AG04449 (cell line): ENCODE results near the gene CADPS.
"Not testable (repeated sequence)": the region's sequence is repeated elsewhere in the genome, so short reads cannot be mapped to it uniquely, and the experiment has no call there.

Experiments
- CTCF ChIA-PET: fragments of 350-600 bp; formaldehyde crosslinking; extraction: SDS; loops from one replicate; lab custom pipeline; 2021; ENCODE audit warnings: antibody characterized with exemption; lab: Yijun Ruan, JAX
- POLR2A ChIA-PET: fragments of 400-600, 350-600 bp; formaldehyde crosslinking; extraction: SDS; loops from one replicate; lab custom pipeline; 2020; ENCODE audit warnings: antibody characterized with exemption, inconsistent platforms; lab: Yijun Ruan, JAX
- DNase-seq: peaks from one replicate; pipeline ENCODE4 v3.0.0-alpha.2; 2010; ENCODE audit warnings: low read depth, low spot score
- H3K4me3 ChIP-seq: 2 replicates; pipeline ENCODE4 v1.5.1; 2011; ENCODE audit warnings: low read depth, mild to moderate bottlenecking, control low read depth, low read length
- CTCF ChIP-seq: IDR thresholded peaks from one replicate; pipeline ENCODE4 v1.5.1; 2011; ENCODE audit warnings: mild to moderate bottlenecking, moderate library complexity, low read length, control low read depth, inconsistent platforms; ENCODE audit not compliant: insufficient read depth; ENCODE audit errors: missing control alignments

The CADPS gene

GRCh38 chr3:62582495-62583172, 292.6 kb downstream of the CADPS start:
- ChIA-PET CTCF (no interaction called here), POLR2A (no interaction called here)
- no peak overlapping the region for H3K4me3 ChIP-seq
- no peak for DNase-seq
- TF ChIP-seq CTCF, result no peak

GRCh38 chr3:62580485-62580884, 294.7 kb downstream of the CADPS start:
- CTCF ChIA-PET, DNase-seq, POLR2A ChIA-PET: not testable (repeated sequence)

GRCh38 chr3:62577153-62577552, 298.1 kb downstream of the CADPS start:
- TF ChIP-seq CTCF, result no peak
- H3K4me3 ChIP-seq, result no peak overlapping the region
- POLR2A ChIA-PET, result no interaction called here
- CTCF ChIA-PET, result interaction anchor here (1.7 kb wide), 1 partner anchor 375 kb away, joined by 6 read pairs; no protein-coding TSS in a partner anchor
- no peak for DNase-seq

More at GRCh38 chr3:62580485-62580884, 294.7 kb downstream of the CADPS start:
- H3K4me3 ChIP-seq, result not testable (repeated sequence)

DNA sequence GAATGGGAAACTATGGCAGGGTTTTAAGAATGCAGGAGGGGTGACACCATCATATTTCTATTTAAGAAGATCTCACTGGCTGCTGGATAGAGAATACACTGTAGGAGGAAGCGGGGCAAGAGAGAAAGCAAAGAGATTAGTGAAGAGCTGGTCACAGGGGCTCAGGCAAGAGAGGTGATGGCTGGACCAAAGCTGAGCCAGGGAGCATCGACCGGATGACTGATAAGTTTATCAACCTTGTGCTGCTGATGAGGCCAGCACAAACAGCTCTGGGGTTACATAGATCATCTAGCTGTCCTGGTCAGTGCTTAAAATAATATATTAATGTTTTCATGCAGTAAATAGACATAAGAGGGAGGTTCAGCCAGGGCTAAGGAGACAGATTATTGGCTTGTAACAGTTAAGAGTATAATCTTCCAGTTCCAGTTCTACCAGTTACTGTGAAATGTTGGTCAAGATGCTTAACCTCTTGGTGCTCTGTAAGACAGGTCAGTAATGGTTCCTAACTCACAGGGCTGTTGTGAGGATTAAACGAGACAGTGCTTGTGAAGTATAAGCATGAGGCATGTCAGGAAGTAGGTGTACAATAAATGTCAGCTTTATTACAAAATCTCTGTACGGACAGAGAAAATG, 300.8 kb downstream of the CADPS start:
- CTCF ChIA-PET, result interaction anchor here (1.2 kb wide), 1 partner anchor 14 kb away, joined by 8 read pairs; no protein-coding TSS in a partner anchor
- POLR2A ChIA-PET, result interaction anchor here (1.0 kb wide), 1 partner anchor 13 kb away, joined by 3 read pairs; no protein-coding TSS in a partner anchor
- TF ChIP-seq CTCF, result no peak
- no peak for DNase-seq
- no peak overlapping the region for H3K4me3 ChIP-seq

- POLR2A ChIA-PET, result no interaction called here
- DNase-seq, result no peak
- CTCF ChIA-PET, result interaction anchor here (1.2 kb wide), 1 partner anchor 27 kb away, joined by 5 read pairs; no protein-coding TSS in a partner anchor
- no peak for TF ChIP-seq CTCF
- no peak overlapping the region for H3K4me3 ChIP-seq
Observed at GRCh38 chr3:62571916-62572315, 303.3 kb downstream of the CADPS start.

- DNase-seq, result no peak
- ChIA-PET CTCF (interaction anchor here (1.2 to 3.3 kb wide), 2 partner anchors 11 to 26 kb away, joined by 5 to 21 read pairs; no protein-coding TSS in a partner anchor), POLR2A (no interaction called here)
- TF ChIP-seq CTCF, result no peak
- no peak overlapping the region for H3K4me3 ChIP-seq
Observed at GRCh38 chr3:62570888-62571287, 304.3 kb downstream of the CADPS start.
